Measurements from ENCODE around the gene TBC1D22A. TPM values are rescaled to one million over a fixed set of nuclear protein-coding genes. Genes with fewer than 3 reads are reported as not detected.

The TBC1D22A gene
- total RNA-seq, 1 experiment from 2014 or later, result 20.9 TPM

- no peak for ATAC-seq
- intact Hi-C loops (cut with micrococcal nuclease), result no loop called here
- H3K9me3 ChIP-seq (ENCODE audit: control insufficient read depth in 1 of 2, insufficient read depth in 1 of 2, low read depth in 1 of 2, low read length in 2 of 2), result no peaks in the 10 kb centered on the region
- no peak overlapping the region for H3K9ac ChIP-seq (ENCODE audit: low read length)
- no peak overlapping the region for H2AFZ ChIP-seq (ENCODE audit: low read depth, low read length, poor library complexity, severe bottlenecking)
- no peak for DNase-seq (ENCODE audit: low read depth, low spot score)
- TF ChIP-seq ZFX (IDR thresholded peaks at IDR 0.05), result no peak
- no peak for TF ChIP-seq SP1 (IDR thresholded peaks at IDR 0.05; ENCODE audit: low read depth)
- TF ChIP-seq ZNF274 (IDR thresholded peaks at IDR 0.05; ENCODE audit: low read depth, low read length), result no peak
- TF ChIP-seq SRF (IDR thresholded peaks at IDR 0.05; ENCODE audit: low read depth), result no peak
- TF ChIP-seq POLR2A (IDR thresholded peaks at IDR 0.05; ENCODE audit: borderline replicate concordance, extremely low read depth, insufficient read depth, insufficient read length), result no peak
- TF ChIP-seq EZH2phosphoT487 (IDR thresholded peaks at IDR 0.05; ENCODE audit: borderline replicate concordance), result no peak
- no peak for TF ChIP-seq ZBTB33 (IDR thresholded peaks at IDR 0.05; ENCODE audit: extremely low read depth, insufficient replicate concordance, low read length)
- TF ChIP-seq EGR1 (IDR thresholded peaks at IDR 0.05; ENCODE audit: low read depth), result no peak
- no peak for TF ChIP-seq FOSL1 (IDR thresholded peaks at IDR 0.05; ENCODE audit: low read depth)
- TF ChIP-seq JUND (IDR thresholded peaks at IDR 0.05), result no peak
- no peak for TF ChIP-seq RAD21 (IDR thresholded peaks at IDR 0.05; ENCODE audit: low read depth)
- TF ChIP-seq TCF7L2 (IDR thresholded peaks at IDR 0.05; ENCODE audit: borderline replicate concordance, extremely low read depth, insufficient read depth, insufficient read length), result no peak
- no peak for TF ChIP-seq ATF3 (IDR thresholded peaks at IDR 0.05)
- no peak for TF ChIP-seq CTCF (IDR thresholded peaks at IDR 0.05 in 2 of 3, conservative IDR thresholded peaks at IDR 0.05 in 1 of 3; ENCODE audit: borderline replicate concordance in 1 of 3, insufficient read depth in 1 of 3, low read depth in 2 of 3, low read length in 2 of 3)
- TF ChIP-seq CBX3 (IDR thresholded peaks at IDR 0.05; ENCODE audit: low read depth), result no peak
- H3K9me2 ChIP-seq (ENCODE audit: insufficient read depth), result no peaks in the 10 kb centered on the region
- ChIA-PET RAD21 (ENCODE audit: low non-redundant PET in 1 of 2, low total read pairs in 2 of 2, uncharacterized antibody in 2 of 2, unreplicated experiment in 2 of 2) (no interaction called here), POLR2A (no interaction called here), CTCF (interaction anchor here (0.9 kb wide), 1 partner anchor 288 kb away, joined by 4 read pairs; no protein-coding TSS in a partner anchor)
- H3K4me2 ChIP-seq (ENCODE audit: low read length), result no peak overlapping the region
- H4K20me1 ChIP-seq (ENCODE audit: insufficient read depth), result no peaks in the 10 kb centered on the region
- H3K79me2 ChIP-seq (ENCODE audit: insufficient read depth, low read length), result no peaks in the 10 kb centered on the region
- no peak overlapping the region for H3K27ac ChIP-seq (ENCODE audit: low read depth, low read length)
- no TSS peak for BruUV-seq (replicated peaks)
- peaks cover 0 to 6% of the 10 kb centered on the region in 2 experiments; a peak in 3 of 4 replicates for H3K4me1 ChIP-seq (ENCODE audit: control insufficient read depth in 1 of 2, insufficient read depth in 2 of 2, low read length in 2 of 2)
- H3K4me3 ChIP-seq (replicated peaks in 1 of 2; ENCODE audit: low read depth in 1 of 2, low read length in 2 of 2), result no peak overlapping the region
- H3K27me3 ChIP-seq (ENCODE audit: insufficient read depth, low read length), result no peaks in the 10 kb centered on the region
- H3K36me3 ChIP-seq (ENCODE audit: control insufficient read depth in 1 of 2, insufficient read depth in 2 of 2, low read length in 2 of 2), result no peaks in the 10 kb centered on the region
These were observed 88.9 kb downstream of the TBC1D22A start for GRCh38 chr22:46851311-46851710.
